ENCODE data around the gene ZNF70.
A peak's percentile ranks its signal among the peaks of the same experiment; 100 is the strongest.
"Not testable (repeated sequence)": the region's sequence is repeated elsewhere in the genome, so short reads cannot be mapped to it uniquely, and the experiment has no call there.

ZNF70 gene

GRCh38 chr22:23754980-23755636 is 4.2 kb upstream of the ZNF70 start:
- DNase-seq: no peak

- DNase-seq: no peak
These were observed 3.5 kb upstream of the ZNF70 start, which contains the start of gene VPREB3 for GRCh38 chr22:23754220-23754919. Gene VPREB3 (minus strand): TSS chr22:23754425. CDS start chr22:23754363, 62 bp downstream.

- DNase-seq: no peak
These were observed 2.5 kb upstream of the ZNF70 start for GRCh38 chr22:23753385-23753784.

GRCh38 chr22:23752750-23753149 is 1.8 kb upstream of the ZNF70 start:
- DNase-seq: no peak

GRCh38 chr22:23752090-23752691 is 1.3 kb upstream of the ZNF70 start:
- DNase-seq: no peak

GRCh38 chr22:23751441-23751996 is 607 bp upstream of the ZNF70 start:
- peak; percentile 76 for DNase-seq

GRCh38 chr22:23750367-23750713 is 572 bp downstream of the ZNF70 start:
- DNase-seq: no peak

- DNase-seq: peak; percentile 54
These were observed 1.0 kb downstream of the ZNF70 start for GRCh38 chr22:23749841-23750301.

- DNase-seq: no peak
These were observed 5.1 kb downstream of the ZNF70 start for GRCh38 chr22:23745791-23746190.

GRCh38 chr22:23744485-23744884 is 6.4 kb downstream of the ZNF70 start:
- no peak for DNase-seq

GRCh38 chr22:23744001-23744400 is 6.9 kb downstream of the ZNF70 start:
- no peak for DNase-seq

- DNase-seq: no peak
These were observed 7.6 kb downstream of the ZNF70 start for GRCh38 chr22:23743303-23743705.

- DNase-seq: no peak
These were observed 8.2 kb downstream of the ZNF70 start for GRCh38 chr22:23742505-23743264.

GRCh38 chr22:23737696-23738095 is 13.2 kb downstream of the ZNF70 start:
- no peak for DNase-seq

- not testable (repeated sequence) for DNase-seq
These were observed 22.8 kb downstream of the ZNF70 start for GRCh38 chr22:23728108-23728507.

- DNase-seq: no peak
These were observed 28.2 kb downstream of the ZNF70 start for GRCh38 chr22:23722724-23723123.

- DNase-seq: no peak
These were observed 28.8 kb downstream of the ZNF70 start for GRCh38 chr22:23722160-23722559.

- no peak for DNase-seq
These were observed 30.1 kb downstream of the ZNF70 start for GRCh38 chr22:23720855-23721254.

- no peak for DNase-seq
These were observed 32.3 kb downstream of the ZNF70 start for GRCh38 chr22:23718371-23719165.

GRCh38 chr22:23716811-23717801 is 33.8 kb downstream of the ZNF70 start:
- peak; percentile 96 for DNase-seq
